Measurements from ENCODE around the gene RHBDD1.

The RHBDD1 gene

DNA sequence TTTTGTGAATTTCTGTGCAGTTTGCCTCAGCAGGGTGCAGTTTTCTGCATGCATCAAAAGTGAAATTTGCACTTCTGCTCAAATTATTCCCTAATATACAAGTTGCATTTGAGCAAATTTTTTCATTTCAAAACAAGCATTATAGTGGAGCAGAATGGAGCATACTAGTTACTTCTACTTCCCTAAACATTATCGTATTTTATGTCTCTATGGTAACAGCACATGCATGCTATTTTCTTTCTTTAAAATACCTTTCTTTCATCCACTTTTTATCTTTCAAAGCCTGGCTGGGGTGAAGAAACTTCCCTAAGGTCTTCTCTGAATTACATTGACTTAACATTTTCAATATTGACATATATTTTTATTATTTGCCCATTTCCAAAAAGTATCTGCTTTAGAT lies 11.2 kb downstream of the RHBDD1 start:
- no peak for DNase-seq

DNA sequence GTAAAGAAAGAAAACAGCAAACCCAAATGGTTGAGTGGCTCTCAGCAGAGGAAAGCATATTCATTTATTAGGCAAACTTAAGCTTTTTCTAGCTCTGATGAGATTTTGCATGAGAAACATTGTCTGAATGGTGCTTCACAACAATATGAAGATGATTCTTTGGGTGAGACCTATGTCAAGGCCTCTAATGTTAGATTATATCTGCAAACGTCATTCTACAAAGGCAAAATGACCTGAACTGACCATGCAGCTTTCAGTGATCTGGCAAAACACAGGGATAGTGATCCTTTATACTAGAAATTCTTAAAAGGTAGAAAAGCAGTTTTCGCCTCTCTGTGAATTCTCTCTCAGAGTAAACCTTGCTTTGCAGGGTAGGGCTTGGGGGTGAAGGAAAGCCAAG lies 11.7 kb downstream of the RHBDD1 start:
- DNase-seq = no peak

DNA sequence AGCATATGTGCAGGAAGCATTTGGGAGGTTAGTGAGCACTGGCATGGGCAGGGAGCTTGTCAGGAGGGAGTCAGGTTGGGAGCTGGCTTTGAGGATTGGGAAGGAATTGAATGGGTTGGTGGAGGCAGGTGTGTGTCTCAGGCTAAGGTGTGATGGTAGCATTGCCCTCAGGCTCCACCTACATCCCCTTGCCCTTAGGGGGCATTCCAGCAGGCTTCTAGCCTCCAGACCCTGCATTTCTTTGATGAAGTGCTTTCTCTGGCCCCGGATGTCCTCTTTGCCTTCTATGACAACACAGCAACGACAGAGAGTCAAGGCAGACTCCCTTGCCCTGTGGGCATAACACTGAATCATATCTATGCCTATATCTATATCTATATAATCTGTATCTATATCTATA lies 13.5 kb downstream of the RHBDD1 start:
- DNase-seq = no peak

DNA sequence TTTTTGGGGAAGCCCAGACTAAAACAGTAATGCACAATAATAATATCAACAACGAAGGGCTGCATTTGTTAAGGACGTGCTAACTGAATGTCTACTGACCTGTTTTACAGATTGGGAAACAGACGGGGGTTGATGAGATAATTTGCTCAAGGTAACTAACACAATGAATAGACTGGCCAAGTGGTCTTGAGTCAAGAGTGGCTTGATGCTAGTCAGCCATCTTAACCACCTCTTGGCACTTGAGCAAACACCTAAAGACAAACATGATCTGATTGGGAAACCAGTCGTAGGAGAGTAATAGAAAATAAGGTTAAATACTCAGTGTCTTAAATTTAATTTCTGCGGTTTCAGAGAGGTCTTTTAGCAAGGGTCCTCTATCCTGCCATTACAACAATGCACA lies 14.2 kb downstream of the RHBDD1 start:
- DNase-seq = no peak

DNA sequence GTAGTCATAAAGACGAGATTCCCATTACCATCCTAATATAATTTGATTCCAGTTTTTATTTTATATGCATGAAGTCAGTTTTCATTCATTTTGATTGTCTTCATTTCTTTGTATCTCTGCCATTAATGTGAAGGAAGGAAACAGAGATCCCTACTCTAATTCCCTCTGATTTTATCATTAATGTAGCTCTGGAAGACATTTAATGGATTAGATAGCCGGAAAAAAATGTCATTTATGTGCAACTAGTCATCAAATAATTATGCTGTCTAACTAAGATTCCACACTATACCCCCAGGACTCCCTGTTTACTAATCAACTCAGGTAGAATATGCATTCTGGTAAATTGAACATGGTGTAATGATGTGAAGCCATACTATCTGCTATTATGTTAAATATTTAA lies 19.9 kb downstream of the RHBDD1 start:
- no peak for DNase-seq

DNA sequence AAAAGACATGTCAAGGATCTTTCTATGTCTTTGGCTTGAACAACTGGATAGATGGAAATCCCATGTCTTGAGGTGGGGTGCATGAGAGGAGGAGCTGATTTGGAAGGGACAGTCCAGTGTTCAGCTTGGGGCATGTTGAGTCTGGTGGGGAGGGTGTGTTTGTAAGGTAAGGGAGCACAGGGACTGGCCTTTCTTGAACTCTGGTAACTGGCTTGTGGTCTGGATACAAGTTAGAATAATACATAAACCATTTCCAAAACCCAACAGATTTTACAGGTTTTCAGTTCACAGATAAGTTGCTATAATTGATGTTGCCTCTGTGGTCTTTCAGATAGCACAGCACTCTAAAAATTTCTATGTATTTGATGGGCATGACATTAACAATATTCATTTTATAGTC lies 24.2 kb downstream of the RHBDD1 start:
- no peak for DNase-seq

DNA sequence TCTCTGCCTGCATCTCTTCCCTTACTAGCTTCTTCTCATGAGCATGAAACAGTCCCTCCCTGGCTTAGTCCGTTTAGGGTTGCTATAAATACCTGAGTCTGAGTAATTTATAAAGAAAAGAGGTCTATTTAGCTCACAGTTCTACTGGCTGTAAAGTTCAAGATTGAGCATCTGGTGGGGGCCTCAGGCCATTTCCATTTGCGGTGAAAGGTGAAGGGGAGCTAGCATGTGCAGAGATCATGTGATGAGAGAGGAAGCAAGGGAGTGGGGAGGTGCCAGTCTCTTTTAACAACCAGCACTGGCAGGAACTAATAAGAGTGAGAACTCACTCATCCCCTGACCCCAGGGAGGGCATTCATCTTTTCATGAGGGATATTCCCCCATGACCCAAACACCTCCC lies 26.8 kb downstream of the RHBDD1 start:
- no peak for DNase-seq

DNA sequence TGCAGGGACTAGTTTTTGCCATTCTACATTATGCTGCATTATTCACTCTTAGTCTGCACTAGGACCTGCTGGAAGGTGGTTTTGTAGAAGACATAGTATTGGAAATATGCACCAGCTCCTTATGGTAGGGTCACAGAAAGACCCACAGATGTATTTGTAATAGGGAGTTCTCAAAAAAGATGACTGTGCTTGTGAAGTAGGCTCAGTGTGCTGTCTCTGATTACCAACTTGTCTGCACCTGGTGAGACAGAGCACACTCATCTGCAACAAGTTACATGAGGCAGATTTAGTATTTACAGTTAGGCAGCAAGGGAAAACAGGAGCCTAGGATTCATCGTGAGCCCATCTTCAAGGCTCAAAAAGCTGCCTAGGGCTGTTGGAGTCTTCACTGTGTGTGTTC lies 29.4 kb downstream of the RHBDD1 start:
- no peak for DNase-seq

DNA sequence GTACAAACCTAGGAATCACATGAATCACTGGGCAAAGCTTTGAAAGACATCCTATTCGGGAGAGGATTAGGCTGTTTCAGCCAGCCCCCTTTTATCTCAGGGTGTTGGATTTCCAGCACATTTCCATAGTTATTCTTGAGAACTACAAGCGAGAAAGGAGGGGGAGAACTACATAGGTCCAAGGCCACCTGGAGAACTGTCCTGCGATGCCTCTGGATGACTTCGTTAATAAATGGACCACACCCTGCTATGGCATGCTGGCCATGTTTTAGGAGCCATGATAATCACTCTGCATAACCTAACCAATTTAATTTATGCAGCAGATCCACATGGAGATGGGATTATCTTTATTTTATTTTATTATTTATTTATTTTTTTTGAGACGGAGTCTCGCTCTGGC lies 29.9 kb downstream of the RHBDD1 start:
- no peak for DNase-seq

DNA sequence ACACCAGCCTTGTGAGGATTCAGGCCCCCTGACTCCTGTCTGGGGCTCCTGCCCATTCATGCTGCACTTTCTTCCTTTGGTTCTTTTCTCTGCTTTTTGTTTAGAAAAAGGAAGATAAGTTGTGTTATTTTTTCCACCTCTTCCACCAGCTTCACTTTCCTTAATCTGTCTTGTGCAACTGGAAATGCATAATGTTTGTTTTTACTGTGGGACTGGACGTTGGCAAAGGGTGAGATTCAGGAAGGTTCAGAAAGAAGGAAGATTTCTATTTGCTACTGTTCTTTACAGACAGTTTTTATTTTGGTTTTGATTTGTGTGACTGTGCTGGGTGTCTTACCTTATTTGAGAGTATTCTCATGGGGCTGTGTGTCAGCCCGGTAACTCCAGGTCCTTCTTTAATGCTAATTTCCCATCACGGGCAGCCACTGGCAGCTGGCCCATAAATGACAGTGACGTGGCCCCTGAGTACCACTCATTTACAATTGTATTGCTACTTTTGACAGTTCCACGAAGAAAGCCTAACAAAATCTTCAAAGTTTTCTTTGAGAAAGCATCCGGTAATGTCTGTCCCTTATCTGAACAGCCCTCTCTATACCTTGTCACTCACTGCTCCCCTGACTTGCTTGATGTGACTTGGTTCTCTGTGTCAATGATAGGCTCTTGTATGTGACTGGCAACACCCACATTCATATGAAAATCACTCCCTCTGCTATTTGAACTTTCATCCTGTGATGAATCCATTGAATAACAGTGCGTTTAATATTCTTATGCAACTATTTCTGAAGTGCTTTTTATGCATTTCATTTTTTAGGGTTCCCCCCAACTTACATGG lies 32.7 kb downstream of the RHBDD1 start:
- DNase-seq = no peak

DNA sequence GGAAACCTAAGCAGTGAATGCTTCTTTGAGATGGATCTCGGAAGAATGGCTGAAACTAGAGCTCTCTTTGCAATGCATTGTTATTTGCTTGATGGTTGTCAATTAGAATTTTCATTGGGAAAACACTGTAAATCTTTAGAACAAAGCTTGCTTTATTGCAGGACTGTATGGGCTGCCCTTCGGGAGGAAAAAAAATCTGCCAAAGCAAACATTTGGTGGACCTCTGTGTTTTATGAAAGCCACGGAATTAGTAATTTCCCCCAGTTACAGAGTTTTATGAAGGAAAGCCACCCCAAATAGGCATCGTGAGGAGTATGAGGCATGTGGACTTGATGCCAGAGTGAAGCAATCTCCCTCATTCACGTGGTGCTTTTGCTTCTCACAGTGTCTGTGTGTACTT lies 33.5 kb downstream of the RHBDD1 start:
- DNase-seq = no peak

DNA sequence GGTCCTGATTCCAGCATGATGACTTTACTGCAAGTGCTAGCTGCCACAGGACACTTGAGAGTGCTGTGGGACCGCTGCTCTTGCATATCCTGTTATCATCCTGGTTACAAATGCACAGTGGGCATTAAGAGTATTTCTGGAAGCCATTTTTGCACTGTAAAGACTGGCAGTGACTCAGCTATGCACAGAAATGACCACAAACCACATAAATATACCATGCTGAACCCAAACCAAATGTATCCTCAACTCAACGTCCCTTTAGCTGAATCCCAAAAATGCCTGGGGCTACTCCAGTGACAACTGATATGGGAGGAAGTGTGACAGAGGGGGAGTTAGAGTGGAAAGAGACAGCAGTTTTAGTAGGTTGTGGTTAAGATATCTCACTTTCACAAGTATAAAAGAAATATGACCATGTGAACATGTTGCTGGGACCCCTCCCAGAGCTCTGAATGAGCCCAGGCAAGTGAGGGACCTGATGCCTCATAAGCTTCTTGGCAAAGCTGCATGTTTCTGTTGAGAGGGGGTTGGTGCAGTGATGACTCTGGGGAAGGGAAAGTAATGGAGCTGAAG lies 37.3 kb downstream of the RHBDD1 start:
- DNase-seq = no peak

DNA sequence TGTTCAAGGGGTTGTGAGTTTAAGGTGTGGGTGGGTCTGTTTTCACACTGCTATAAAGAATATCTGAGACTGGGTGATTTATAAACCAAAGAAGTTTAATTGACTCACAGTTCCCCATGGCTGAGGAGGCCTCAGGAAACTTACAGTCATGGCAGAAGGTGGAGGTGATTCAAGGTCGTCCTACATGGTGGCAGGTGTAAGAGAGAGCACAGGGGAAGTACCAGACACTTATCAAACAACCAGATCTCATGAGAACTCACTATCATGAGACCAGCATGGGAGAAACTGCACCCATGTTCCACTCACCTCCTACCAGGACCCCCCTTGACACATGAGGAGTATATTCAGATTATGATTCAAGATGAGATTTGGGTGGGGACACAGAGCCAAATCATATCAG lies 38.0 kb downstream of the RHBDD1 start:
- peak; percentile 35 for DNase-seq

DNA sequence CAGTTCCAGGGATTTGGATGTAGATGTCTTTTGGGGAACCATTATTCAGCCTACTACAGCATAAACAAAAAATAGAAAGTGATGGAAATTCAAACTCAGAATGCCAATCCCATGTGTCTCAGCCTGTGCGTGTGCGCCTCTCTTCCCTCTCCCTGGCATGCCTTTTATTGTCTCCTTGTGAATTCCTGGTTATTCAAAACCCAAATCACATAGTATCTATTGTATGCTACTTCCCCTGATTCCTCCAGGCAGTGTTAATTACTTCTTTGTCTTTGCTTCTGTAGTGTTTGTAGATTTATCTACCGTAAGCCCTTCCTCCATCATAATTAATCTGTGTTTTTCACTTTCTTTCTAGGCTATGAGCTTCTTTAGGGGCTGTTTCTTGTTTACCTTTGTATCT lies 38.9 kb downstream of the RHBDD1 start:
- no peak for DNase-seq

DNA sequence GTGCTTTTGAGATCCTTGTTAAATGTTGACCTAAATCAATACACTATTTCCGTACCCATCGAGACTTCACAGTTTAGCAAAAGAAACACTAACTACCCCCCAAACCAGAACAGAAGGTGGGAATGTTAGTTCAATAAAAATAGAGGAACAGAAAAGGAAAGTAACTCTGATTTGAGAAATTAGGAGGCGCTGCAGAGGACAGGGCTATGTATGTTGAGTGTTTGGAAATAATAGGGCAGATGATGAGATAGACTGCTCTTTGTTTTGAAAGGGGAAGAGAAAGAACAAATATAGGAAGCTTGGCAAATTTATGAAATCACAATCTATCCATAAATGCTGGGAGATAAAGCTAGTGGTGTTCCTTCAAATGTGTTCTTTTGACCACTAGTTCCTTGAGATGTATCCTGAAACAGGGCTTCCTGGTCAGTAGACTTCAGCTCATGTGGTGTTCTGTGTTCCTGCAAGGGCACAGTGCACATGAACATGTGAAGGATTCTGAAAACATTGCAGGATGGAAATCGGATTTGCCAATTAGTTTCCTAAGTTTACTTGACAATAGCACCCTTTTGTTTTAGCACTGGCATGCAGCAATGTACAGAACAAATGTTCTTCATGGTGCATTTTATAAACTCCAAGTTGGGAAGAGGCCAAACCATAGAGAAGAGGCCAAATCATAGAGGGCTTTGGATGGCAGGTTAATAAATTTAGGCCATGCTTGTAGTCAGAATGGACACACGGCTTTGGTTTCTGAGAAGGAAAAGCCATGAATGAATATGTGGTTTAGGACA lies 39.8 kb downstream of the RHBDD1 start:
- no peak for DNase-seq

DNA sequence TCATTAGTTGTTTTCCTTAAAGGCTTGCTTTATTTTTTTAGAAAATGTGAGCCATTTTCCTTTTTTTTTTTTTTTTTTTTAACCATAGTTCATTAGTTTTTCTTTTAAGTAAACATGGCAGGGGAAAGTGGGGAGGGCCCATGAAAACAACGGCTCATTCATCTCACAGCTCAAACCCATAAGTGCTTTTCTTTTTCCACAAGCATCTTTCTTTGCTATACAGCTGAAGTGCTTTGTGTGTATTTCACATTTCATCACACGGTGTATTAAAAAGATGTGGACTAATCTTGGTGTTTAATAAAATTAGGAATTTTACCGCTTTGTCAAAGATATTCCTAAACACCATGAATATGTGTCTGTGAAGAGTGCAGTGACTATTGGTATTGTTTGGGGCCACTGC lies 41.6 kb downstream of the RHBDD1 start:
- no peak for DNase-seq

DNA sequence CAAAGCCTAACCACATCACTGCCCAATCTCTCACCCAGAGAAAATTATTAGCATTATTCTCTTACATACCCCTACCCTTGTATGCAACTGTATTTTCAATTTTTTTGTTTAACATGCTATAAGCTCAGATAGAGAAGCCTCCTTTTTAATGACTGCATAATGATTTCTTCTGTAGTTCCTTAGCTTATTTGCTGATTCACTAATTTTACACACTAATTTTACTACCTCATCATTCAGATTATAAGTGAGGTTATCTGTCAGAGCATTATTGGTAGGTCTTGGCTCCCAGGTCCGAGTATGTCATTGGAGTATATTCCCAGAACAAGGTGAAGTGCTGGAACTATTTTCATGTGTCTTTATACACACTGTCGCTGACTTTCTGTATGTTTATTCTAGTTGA lies 45.4 kb downstream of the RHBDD1 start:
- no peak for DNase-seq

DNA sequence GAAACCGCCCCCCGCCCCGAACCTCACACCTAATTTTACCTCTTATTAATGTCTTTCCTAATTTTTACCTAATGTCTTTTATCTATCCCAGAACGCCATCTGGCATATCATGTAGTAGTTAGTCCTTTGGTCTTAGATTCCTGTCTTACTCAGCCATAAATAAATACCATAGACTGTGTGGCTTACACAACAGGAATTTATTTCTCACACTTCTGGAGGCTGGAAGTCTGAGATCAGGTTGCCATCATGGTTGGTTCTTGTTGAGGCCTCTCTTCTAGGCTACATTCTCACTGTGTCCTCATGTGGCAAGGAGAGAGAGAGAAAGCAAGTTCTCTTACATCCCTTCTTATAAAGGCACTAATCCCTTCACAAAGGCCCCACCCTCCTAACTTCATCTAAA lies 46.8 kb downstream of the RHBDD1 start:
- no peak for DNase-seq

DNA sequence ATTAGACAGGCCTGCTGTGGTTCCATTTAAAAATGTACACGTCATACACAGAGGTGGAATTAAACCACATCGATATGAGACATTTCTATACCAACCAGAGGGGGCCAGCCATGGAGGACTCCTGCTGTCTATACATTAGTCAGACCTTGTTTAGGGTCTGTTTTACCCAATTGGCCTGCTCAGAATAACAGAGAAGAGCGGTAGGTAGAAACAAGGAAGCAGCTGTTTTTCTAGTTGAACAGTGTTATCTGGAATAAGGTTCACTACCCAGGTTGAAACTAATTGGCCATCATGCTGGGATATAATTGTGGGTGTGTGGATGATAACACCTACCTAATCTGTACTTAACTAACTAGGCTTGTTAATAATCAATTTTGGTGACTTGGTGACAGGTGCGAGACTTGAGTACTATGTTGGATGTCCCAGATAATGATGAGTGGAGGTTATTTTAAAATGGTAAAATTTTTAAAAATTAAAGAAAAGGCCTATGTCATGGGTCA lies 47.5 kb downstream of the RHBDD1 start:
- no peak for DNase-seq

DNA sequence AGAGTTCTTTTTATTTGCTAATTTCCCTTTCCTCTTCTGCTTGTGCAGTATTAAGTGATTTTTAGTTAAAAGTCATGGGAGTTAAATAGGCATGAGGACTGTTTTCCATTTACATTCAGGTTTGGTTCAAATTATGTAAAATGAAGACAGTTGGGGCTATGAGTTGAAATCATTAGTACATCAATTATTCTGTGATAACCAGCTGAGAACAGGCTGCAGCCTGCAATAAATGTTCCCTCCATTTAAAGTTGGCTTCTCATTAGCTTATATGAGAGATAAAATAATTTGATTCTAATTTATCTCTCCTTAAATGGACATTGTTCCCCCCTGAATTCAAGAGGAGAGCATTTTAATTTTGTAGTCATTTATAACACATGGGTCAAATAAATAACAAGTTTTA lies 48.3 kb downstream of the RHBDD1 start:
- DNase-seq = no peak

DNA sequence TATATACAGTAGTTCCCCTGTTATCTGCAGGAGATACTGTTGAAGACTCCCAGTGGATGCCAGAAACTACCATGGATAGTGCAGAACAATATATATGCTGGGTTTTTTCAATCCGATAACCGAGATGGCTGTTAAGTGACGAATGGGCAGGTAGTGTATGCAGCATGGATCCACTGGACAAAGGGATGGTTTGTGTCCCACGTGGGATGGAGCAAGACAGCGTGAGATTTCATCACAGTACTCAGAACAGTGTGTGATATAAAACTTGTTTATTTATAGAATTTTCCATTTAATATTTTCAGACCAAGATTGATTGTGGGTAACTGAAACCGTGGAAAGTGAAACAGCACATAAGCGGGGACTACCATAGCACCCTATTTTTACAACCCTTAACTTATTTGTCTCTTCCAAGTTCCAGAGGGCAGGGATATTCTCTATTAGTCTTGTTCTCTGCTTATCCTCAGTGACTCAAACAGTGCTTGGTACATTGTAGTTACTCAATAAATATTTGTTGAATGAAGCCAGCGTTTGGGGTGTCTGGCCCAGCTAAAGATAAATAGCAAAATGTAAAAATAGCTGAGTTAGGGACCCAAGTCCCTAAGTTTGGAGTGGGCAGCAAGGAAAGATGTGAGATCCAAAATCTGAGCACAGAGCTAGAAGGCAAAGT lies 50.0 kb downstream of the RHBDD1 start:
- no peak for DNase-seq

DNA sequence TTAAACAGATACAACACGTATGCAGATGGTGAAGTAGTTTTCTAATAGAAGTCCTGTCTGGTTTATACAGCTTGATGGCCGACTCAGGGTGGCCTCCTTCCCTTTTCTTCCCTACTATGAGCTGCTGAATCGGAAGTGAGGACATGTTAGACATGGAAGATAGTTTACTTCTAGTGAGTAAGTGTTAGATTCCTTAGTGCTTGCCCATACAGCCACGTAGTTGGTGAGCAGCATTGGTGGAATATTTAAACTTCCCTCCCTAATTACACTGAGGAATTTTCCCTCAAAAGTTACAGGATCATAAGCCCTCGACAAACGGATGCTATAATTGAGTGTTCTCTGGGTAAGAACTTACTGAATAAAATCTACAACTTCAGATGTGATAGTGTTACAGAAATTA lies 52.1 kb downstream of the RHBDD1 start:
- no peak for DNase-seq

DNA sequence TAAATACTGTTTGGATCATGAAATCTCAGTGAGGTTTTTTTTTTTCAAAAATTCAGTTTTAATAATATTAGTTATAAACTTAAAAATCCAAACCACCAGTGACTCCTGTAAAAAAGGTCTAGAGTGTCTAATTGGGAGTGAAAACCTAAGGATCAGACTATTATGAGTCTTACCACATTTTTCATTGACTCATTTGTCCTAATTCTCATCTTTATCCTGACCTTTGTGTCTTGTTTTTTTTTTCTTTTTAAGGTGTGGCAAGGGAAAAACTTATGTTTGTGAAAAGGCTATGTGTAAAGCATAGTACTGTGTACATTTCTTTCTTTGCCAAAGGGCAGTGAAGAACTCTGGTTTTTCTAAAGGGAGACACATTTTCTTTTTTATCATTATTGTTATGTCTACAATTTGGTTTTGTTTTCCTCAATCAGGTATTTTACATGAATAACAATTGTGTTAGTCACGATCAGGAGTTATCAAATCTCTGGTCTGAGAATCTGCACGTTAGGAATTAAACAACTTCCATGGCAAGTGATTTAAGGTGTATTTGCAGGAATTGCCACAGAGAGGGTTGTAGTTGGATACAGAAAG lies 52.6 kb downstream of the RHBDD1 start:
- DNase-seq = no peak
